GM19099 (cell line): ENCODE results near the gene GASK1A.

Experiments used
- POLR2A ChIP-seq: IDR thresholded peaks from 3 replicates; pipeline ENCODE4 v1.6.1; 2011; ENCODE audit warnings: low read depth; ENCODE audit not compliant: insufficient read length; ENCODE audit errors: extremely low read depth

Gene GASK1A

DNA sequence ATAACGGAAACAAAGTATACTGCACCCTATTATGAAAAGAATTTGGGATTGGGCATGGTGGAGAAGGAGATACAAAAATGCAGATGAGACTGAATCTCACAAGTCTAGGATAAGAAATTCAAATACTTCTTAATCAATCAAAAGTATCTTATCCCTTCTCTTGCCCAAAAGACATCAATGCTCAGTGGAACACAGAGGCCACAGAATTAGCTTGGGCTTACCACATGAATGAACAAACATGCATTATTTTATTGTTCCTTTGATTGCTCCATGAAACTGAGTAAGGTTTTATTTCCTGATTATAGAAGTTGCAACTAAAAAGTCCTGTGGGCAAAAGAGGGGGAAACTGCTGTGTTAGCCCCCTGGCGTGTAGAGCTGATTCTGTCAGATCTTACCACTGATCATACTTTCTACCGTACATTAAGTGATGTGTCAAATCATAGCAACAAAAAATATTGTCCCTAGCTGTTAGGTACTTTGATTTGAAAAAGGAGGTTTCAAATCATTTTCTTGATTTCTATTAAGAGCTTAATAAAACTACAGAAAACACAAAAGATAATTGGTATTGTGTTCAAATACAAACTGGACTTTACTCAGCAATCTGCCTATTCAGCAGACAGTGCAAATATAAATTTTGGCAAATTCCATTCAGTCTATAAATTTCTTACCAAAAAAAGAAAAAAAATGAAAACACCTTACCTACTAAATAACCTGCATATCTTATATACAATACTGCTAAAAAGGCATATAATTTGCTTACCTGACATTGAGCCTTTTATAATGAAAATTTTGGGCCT is 7.9 kb upstream of the GASK1A start:
- TF ChIP-seq POLR2A: no peak

DNA sequence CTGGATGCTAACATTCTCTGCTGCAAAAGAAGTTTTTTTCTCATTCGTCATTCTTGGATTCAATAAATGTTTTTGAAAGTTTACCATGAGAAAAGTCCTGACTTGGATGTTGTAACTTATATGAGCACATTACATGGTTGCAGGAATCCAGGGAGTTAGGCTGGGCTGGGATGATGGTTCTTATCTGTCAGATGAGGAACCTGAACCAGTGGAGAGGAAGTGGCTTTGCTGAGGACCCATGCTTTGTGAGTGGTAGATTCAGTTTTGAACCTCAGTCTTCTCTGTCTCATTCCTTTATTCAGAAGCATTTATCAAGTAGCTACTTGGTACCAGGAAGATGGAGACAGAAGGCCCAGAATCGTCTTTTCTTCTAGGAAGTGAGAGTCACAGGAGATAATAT is 3.7 kb upstream of the GASK1A start:
- no peak for TF ChIP-seq POLR2A

DNA sequence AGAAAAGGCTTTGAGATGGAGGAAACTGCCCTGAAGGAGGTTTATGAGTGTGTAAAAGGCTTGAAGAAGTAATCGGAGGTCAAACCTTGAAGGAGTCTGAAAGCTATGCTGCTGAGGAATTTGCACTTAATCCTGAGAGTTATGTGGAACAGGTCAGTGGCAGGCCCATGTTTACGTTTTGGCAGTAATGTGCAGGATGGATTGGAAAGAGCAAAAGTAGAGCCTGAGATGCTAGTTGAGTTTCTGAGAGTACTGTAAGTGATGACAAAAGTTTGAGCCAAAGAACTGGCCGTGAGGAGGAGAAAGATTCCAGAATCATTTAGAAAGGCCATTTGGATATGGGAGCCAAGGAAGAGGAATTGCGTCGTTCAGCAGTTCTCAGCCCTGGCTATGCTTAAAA is 3.2 kb upstream of the GASK1A start:
- TF ChIP-seq POLR2A: no peak

DNA sequence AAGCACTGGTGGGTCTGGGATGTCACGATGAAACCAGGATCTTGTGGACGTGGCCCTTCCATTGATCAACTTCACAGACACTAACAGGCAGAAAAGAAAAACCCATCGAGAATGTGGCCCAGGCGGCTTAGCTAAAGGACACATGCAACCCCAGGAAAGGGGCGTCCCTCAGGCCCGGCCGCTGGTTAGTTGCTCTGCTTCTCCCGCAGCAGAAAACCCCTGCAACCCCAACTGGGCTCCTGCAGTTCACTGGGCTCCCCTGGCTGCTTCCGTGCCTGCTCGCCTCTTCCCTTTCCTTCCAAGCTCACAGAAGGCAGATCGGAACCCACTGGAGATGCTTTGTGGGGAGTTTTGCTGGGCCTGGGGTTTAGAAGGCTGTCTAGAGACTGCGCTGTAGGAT is 1.1 kb downstream of the GASK1A start:
- no peak for TF ChIP-seq POLR2A

DNA sequence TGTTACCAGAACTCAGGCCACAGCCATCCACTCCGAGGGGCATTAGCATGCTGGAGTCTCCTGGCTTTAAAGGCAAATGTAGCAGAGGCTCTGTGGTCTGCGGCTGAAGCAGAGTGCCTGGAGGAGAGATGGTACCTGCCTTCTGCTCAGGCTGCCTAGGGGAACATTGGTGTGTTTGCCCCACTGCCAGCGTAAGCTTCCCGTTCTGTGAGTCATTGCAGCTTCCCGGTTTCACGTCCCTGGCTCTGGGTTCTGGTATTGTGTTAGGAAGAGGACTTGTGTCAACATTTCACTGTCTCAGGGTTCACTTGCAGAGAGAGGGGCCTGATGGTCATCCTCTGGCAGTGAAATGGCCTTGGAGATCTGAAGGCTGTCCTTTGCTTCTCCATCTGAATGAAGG is 1.8 kb downstream of the GASK1A start:
- TF ChIP-seq POLR2A: no peak

DNA sequence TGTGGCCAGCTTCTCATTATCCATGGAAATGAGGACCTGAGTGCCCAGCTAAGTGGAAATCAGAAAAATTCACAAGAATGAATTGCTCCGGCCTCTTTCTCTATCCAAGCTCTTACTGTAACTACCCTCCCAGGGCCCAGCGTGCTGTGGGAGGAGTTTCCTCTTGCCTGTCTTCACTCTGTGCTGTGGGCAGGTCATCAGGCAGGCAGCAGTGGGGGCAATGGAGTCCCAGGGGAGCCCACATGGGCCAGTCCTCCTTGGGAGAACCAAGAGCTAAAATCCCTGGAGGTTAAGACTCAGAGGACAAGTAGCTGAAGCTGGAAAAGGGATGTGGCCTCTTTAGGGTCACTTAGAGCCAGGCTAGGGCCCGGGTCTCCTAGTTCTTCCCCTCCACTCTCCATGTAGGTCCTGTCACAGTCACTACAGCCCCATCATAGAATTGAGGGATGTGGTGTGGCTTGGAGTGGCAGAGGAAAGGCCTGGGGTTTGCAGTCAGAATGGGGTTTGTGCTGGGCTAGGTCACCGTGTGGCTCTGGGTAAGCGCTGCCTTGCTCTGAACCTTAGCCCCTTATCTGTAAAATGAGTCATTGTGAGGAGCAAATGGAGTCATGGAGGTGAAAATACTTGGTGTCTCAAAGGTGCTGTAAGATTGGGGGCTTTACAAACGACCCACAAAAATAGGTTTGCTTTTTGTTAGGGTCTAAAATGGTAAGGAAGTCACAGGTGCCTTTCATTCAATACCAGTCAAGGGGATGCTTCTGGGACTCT is 3.7 kb downstream of the GASK1A start:
- TF ChIP-seq POLR2A: no peak

DNA sequence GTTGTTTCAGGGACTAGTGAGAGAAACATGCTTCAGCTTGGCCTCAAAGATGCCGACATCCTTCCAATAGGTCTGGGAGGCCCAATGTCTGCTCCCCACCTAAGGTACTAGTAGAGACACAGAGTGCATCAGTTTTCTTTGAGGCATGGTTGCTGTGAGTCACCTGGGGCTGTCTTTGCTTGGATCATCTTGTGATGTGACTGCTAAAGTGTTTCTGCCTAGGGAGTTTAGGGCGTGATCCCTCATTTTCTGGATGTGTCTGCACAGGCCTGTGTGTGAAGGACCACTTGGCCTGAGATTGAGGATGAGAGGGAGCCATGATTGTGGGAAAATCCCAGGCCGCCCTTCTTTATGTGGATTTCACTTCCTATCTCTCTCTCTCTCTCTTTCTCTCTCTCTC is 4.8 kb downstream of the GASK1A start:
- no peak for TF ChIP-seq POLR2A

DNA sequence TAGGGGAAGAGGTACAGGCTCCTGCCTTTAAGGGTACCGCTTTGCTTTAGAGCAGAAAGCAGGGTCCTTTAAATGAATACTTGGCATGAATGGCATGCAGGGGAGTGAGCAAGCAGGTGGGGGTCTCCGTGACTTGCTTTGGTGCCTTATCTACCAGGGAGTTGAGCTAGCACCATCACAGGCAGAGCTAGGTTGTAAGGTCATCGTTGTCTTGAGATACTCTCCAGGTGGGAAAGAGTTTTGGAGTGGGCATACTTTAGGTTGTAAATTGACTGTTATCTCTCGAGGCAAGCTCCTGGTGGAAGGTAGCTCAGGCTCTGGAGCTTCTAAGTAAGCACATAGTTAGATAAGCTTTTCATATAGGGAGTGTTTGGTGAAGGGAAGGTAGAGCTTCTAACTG is 5.6 kb downstream of the GASK1A start:
- TF ChIP-seq POLR2A: no peak

DNA sequence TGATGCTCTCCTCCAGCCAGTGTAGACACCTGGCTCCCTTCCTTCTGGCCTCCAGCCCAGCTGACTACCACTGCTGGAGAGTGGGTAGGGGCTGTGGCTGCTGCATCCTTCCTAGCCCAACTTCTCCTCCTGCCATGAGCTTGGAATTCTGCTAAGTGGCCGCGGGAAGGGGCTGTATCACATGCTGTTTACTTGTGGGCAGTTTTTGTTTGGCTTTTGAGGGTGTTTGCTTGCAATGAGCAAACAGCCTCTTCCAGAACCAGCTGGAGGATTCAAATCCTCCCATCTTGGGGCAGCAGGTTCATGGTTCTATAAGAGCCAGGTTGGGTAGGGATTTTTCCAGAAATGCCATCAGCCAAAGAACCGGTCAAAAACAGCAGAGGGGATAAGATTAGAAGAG is 9.0 kb downstream of the GASK1A start:
- TF ChIP-seq POLR2A: no peak

DNA sequence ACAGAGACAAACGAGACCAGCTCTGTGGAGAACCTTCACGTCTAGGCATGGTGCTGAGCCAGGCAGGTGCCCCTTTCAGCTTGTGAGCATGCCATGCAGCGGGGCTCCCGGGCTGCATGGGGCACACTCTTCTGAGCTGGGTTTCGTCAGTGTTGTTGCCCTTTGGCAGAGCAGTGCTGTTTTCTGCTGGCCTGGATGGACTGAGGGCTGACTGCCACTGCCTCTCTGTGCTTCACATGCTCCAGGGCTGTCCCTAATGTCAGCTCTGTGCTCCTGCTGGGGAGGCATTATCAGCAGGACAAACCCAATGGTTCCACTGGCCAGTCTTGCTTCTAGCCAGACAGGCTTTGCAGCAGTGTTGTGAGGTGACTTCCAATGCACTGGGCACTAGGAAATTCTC is 9.5 kb downstream of the GASK1A start:
- TF ChIP-seq POLR2A: no peak

DNA sequence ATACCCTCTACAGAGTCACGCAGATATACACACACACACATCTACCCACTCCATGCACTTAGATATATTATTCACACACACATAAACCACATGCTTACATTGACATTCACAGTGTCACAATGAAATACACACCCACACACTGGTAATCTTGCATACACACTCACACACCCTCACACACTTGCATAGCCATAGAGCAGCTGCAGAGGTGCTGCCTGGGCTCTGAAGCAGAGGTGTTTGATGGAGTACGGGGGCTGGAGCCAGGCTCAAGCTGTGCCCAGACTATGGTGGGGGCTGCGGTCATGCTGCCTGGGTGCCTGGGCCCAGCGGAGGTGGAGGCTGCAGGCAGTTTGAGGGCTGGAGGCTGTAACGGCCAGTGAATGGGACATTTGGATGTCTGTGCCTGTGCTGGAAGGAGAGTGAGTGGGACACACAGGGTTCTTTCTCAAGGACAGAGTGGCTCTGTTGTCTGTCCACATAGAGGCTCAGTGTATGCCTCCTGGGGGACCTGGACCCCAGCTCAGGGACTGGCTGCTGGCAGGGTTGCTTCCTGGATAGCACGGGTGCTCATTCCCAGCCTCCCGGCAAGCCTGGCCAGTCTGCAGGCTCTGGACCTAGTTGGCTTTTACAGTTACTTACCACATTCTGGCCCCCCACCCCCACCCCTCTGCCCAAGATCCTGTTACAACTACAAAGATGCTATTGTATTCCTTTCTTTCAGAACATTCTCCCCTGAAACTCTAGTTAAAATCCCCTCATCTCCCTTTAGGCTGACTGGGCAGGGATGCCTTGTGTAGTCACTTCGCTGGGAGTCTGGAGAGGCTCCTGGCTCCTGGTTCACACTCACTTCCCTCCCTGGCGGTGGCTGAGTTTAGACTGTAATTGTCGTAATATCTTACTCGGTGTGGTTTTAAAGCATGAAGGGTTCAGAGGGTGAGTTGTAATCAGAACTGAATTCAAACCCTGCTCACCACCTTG is 12.5 kb downstream of the GASK1A start:
- TF ChIP-seq POLR2A: no peak

DNA sequence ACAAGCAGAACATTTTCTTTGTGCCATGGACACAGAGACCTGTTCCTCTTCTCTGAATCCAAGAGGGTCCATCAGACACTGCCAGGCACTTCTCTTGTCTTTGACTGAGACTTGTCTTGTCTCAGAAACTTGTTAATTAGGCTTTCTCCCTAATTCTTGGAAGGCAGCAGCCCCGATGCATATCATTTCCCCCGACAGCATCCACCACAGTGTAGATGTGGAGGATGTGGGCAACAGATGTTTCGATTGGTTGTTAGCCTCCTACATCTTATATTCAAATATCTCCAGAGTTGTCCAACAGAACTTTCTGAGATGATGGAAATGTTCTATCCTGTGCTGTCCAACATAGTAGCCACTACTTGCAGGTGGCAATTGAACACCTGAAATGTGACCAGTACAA is 15.5 kb downstream of the GASK1A start:
- no peak for TF ChIP-seq POLR2A

DNA sequence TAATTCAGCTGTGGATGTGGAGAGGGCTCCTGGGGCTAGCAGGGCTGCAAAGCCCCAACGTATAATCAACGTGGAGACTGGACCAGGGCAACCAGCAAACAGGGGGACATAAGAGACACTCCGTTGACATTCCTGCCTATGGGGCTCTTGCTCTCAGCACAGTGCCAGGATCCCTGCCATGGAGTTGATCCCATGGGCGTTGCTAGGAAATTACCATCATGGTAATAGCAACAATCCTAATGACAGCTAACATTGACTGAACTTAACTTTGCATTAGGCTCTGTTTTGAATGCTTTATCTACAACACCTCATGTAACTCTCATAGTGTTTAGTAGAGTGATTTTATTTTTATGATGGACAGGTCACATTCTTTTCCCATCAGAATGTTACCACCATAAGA is 16.9 kb downstream of the GASK1A start:
- no peak for TF ChIP-seq POLR2A

DNA sequence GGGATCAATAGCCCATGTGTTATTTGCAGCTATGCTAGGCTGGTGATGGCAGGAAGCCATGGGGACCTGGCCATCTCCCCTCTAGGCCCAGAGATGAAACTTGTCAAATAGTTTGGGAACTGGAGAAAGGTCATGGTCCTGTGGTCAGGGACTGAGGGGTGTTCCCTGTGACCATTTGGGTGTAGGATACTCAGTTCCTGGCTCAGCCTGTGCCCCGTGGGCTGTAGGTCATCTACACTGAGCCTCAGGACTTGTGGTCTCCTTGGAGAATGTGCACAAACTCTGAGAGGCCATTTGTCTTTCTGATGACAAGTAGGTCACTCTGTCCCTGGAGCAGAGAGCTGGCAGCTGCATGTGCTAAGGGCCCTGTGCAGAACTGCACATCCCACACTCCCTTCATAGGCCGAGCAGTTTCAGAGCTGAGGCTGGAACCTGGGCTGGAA is 17.5 kb downstream of the GASK1A start:
- TF ChIP-seq POLR2A: no peak

DNA sequence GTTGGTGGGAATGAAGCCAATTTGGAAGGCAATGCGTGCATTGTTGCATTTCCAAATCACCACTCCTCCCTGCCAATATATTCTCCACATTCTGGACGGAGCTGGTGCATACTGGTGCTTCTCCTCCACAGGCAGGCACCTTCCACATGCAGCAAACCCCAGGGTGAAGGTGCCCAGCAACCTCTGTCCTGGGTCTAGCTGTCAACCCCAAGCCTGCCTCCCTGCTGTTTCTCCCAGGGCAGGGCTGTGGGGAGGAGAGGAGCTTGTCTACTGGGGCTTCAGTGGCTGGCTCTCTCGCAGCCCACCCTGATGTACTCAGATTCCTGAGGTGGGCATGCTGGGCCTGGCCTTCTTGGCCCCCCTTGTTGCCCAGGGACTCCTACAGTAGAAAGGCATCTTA is 20.1 kb downstream of the GASK1A start:
- no peak for TF ChIP-seq POLR2A
